Measurements from ENCODE around the gene GALNT6.

GALNT6 gene

GRCh38 chr12:51405801-51406207, 14.6 kb upstream of the GALNT6 start:
- no peak for DNase-seq

- no peak for DNase-seq
Measured at GRCh38 chr12:51404627-51405026, 13.4 kb upstream of the GALNT6 start.

GRCh38 chr12:51403681-51404136, 12.5 kb upstream of the GALNT6 start:
- DNase-seq = peak; percentile 93 to 96

- no peak for DNase-seq
Measured at GRCh38 chr12:51403159-51403558, 12.0 kb upstream of the GALNT6 start.

DNA sequence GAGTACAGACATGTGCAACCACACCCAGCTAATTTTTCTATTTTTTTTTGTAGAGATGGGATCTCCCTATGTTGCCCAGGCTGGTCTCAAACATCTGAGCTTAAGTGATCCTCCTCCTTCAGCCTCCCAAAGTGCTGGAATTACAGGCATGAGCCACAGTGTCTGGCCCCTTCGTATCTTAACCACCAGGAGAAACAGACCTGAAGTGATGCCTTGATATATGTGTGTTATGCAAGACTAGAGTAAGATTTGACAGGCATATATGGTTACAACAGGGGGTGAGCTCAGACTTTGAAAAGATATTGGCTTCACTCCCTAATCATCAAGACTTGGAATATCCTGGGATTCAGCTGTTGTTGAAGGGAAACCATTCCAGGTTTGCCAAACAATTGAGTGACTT, 10.7 kb upstream of the GALNT6 start:
- DNase-seq = peak in 1 of 2 experiments; percentile 2

DNA sequence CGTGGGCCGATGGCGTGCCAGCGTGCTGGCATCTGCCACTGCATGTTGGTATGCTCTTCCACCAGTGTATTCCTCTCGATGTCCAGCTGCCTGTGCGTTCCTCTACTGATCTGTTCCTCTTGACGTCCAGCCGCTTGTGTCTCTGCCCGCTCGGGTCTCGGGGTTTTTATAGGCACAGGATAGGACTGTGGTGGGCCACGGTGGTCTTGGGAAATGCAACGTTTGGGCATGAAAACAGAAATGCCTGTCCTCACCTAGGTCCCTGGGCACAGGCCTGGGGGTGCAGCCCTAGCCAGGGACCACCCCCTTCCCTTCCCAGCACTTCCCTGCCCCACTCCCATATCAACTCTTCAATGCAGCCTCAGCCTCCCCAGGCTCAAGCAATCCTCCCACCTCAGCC, 10.3 kb upstream of the GALNT6 start:
- no peak for DNase-seq

- no peak for DNase-seq
Measured at GRCh38 chr12:51401020-51401419, 9.8 kb upstream of the GALNT6 start.

DNA sequence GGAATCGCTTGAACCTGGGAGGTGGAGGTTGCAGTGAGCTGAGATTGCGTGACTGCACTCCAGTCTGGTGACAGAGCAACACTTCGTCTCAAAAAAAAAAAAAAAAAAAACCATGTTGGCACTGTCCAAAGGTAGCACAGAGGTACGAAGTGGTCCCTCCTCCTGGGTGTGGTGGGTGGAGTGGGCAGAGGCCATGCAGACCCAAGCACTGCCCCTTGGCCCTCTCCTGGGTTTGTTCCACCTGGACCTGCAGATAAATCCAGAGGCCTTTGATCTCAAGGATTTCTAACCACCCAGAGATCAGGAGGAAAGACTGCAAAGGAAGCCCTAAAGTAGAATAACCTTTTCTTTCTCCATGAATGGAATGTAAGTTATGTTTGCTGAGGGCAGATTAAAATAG, 8.7 kb upstream of the GALNT6 start:
- DNase-seq = no peak

DNA sequence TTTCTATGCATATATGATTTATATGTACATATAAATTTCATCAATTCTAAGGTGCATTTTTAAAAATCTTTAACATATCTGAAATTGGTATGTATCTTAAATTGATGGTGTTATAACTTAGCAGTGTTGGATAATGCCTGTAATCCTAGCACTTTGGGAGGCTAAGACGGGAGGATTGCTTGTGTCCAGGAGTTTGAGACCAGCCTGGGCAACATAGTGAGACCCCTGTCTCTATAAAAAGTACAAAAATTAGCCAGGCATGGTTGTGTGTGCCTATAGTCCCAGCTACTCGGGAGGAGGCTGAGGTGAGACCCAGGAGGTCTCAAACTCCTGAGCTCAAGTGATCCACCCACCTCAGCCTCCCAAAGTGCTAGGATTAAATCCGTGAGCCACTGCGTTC, 6.5 kb upstream of the GALNT6 start:
- DNase-seq = no peak

GRCh38 chr12:51395283-51396230, 4.4 kb upstream of the GALNT6 start:
- DNase-seq = no peak

DNA sequence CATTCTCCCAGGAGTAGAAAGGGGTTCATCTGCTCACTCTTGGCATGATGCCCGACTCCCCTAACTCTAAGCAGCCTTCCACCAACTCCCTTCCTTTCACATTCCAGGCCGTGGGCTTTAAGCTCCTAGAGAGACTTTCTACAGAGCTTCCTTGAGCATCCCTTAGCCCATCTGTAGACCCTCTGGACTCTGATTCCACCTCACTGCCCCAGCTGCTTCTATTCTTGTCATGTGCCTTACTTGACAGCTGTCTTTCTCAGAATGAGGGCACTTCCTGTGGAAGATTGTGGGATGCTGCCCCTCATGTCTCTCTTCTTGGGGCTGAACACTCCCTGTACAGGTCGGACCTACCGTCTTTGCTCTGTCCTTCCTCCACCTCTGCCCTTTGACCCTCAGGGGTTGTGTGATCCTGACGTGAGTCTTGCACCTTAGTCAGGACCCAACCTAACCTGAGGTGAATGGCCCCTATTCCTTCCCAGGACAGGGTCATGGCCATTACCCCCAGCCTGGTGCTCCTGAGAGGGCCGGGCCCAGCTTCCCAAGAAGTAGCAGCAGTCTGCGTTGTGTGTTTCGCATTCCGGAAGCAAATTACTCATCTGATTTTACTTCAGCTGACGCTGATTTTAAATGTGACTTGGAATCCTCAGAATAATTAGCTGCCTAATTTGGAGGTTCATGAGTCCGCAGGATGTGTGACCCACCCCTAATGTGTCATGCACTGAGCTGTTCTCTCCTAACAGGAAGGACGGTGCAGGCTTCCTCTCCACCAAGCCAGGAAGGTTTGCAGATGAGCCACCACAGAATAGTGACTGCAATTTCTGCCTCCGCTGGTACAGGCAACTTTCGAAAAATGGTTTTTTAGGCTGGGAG, 2.7 kb upstream of the GALNT6 start:
- peak; percentile 55 to 67 for DNase-seq

DNA sequence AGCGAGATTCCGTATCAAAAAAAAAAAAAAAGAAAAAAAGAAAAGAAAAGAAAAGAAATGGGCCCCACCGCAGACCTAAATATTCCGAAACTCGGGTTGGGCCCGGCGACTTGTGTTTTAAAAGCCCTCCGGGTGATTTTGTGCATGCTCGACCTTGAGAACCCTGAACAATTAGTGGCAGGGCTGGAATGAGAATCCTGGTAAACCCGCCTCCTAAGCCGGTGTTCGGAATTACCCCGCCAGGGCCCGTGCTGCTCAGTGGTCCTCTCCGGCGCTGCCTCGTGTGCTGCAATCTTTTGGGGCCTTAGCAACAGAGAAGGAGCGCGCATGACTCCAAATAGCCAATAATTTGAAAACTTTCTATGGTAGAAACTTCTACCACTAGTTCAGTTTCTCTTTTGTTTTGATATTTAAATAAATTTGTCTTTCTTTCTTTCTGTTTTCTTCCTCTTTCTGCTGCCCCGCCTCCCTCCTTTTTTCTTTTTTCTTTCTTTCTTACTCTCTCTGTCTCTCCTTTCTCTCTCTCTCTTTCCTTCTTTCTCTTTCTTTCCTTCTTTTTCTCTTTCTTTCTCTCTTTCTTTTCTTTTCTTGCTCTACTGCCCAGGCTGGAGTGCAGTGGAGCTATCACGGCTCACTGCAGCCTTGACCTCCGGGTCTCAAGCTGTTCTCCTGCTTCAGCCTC, 1.5 kb upstream of the GALNT6 start:
- DNase-seq = peak in 1 of 2 experiments; percentile 13

- DNase-seq = peak; percentile 46 to 56
Measured at GRCh38 chr12:51390891-51391282, 319 bp downstream of the GALNT6 start.

- no peak for DNase-seq
Measured at GRCh38 chr12:51390457-51390856, 749 bp downstream of the GALNT6 start.

DNA sequence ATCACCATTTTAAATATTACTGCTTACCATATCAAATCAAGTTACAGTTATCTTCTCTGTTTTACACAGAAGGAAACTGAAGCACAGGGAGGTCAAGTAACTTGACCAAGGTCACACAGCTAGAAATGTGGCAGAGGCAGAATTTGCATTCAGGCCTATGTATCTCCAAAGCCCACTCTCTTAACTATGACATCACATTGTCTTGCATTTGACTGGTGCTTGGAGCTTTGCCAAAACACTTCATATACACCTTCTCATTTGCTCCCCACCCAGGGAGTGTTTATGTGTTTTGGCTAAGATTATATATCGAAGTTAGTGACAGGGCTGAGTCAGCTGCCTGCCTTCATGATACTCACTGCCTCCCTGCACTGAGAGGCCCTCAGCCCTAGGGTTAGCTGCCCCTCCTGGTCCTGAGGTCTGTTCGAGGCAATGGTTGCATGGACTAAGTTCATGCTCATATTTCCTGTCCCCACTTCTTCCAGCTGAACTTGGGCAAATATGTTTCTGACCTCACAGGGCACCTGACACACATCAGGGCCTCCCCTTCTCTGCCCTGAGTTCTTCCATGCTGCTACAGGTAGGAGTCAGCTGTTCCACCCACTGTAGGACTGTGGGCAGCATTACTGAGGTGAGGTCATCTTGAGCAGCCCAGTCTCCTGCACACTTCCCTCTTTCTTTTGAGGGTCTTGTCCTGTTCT, 1.8 kb downstream of the GALNT6 start:
- DNase-seq = no peak

DNA sequence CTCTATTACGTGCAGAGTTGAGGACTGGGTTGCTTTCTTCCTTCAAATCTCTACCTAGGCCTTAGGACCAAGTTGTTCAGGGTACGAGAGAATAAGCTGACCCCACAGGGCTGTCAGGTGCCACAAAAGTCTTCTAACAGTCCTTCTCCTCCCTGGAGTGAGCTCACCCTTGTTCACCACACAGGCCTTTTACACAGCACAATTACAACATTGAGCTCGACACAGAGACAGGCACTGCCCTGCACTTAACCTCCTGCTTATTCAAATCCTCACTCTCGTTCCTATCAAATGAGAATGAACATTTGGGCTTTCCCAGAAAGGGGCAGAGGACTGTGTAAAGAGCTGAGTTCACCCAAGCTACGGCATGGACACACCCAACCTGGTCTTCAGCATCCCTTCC, 2.4 kb downstream of the GALNT6 start:
- DNase-seq = no peak

GRCh38 chr12:51388069-51388799, 3.0 kb downstream of the GALNT6 start:
- DNase-seq = peak; percentile 74 to 79

DNA sequence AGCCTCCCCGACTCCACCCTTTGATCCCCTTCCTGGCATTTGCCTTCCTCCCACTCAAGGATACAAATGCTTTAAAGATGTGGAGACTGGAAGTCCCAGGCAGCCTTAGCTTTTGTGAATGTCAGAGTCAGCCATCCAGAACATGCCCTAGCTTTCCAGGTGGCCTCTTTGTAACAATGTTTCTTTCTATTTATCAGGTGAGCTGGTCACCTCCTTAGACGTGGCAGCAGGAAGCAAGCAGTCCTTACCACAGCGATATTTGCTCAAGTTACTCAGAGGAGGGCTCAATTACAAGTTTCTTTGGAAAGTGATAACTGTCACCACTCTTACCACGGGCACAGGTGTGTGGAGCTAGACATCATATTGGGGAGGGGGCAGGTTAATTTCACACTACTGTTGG, 4.9 kb downstream of the GALNT6 start:
- no peak for DNase-seq

GRCh38 chr12:51383269-51383905, 7.8 kb downstream of the GALNT6 start:
- DNase-seq = no peak

DNA sequence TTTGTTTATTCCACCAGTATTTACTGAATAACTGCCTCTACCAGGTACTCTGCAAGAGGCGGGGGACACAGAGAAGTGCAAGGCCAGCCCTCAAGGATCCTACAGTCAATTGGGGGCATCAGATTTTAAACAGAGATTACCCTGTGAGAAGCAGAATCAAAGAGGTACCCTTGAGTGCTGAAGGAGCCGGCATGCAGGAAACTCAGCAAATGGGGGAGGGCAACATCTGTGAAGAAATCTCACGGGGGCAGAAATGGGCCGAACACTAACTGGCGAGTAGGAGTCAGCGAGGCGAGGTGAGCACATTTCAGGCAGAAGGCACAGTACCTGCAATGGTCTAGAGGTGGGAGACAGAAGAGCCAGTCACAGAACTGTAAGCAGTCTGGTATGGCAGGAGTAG, 9.0 kb downstream of the GALNT6 start:
- no peak for DNase-seq
